ENCODE results near the gene NR2F2.

The NR2F2 gene

GRCh38 chr15:96333131-96334016 lies 2.9 kb downstream of the NR2F2 start:
- DNase-seq = no peak

GRCh38 chr15:96334017-96334704 lies 3.7 kb downstream of the NR2F2 start:
- DNase-seq = no peak

GRCh38 chr15:96334705-96335410 lies 4.4 kb downstream of the NR2F2 start:
- DNase-seq = no peak

GRCh38 chr15:96335411-96336024 lies 5.0 kb downstream of the NR2F2 start:
- DNase-seq = no peak

GRCh38 chr15:96336108-96336595 lies 5.7 kb downstream of the NR2F2 start:
- no peak for DNase-seq

DNA sequence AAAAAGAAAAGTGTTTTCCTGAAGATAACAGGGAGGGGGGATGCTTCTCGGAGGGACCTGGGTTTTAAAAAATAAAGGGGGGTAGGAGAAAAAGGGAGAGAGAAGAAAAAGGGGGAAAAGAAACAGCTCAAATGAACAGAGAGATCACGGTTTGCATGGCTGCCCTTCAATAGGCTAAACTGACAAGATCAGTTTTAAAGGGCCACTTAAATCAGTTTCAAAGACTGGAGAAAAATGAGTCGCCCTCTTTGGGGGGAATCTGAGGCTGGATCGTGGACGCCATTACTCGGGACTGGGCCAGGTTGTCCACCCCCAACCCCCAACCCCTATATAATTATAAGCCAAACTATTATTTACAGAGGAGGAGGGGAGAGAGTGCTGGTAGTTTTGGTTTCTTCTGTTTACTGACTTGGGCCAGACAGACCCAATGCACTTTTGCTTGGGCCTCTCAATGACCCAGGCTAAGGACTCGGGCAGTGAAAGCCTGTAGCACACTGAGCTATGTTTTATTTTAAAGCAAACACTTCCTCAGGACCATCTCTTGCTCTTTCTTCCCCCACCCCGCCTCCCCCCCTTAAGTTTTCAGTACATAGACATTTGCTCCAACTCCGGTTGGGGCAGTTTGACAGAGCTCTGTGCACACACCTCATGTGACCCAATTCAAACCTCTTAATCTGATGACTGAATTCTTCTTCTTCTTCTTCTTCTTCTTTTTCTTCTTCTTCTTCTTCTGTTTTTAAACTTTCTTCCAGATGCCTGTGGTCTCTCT lies 6.3 kb downstream of the NR2F2 start:
- DNase-seq = no peak

DNA sequence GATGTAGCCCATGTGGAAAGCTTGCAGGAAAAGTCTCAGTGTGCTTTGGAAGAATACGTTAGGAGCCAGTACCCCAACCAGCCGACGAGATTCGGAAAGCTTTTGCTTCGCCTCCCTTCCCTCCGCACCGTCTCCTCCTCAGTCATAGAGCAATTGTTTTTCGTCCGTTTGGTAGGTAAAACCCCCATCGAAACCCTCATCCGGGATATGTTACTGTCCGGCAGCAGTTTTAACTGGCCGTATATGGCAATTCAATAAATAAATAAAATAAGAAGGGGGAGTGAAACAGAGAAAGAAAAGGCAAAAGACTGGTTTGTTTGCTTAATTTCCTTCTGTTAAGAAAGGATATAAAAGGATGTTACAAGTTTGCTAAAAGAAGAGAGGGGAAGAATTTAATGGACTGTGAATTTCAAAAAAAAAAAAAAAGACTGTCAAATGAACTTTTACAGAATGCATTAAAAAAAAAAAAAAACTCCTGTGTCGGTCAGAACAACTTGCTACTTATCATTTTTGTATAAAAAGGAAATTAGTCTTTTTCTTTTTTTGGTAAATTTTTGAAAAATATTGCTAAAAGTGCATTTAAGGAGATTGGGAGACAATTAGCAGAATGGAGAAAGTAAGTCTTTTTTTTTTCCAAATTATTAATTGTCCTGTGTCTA lies 7.0 kb downstream of the NR2F2 start:
- DNase-seq = no peak

GRCh38 chr15:96338074-96338765 lies 7.7 kb downstream of the NR2F2 start:
- no peak for DNase-seq

DNA sequence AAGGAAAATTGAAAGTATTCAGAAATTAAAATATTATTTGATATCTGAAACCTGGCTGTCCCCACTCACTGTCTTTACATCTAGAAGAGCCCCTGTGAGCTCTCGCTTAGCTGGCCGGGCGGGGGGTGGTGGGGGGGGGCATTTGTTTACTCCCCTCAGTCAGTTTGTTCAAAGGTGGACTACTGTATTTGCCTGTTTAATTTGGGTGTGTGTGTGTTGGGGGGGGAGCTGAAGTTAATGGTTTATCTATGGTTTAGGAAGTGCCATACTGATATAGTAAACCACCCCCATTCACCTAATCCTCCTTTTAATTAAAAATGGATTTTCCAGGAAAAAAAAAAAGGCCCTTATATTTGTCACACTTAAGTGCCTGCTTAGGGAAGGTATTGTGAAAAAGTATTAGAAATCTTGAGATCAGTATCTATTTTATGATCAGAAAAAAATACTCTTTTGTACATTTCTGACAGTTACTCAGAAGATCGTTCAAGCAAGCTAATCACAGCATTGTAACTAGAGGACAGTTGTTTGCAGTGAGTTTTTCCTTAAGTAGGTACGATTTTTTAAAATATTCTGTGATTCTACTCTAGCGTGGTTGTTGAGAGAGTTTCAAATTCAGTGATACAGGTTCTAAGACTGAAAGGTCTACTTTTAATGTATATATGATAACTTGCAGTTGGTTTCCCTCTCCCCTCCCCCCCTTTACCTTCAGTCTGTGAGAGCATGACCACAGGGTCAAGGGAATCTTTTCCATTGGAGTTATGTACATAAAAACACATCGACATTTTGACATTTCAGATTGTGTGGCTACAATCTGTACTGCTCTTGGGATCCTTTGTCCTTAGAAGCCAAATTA lies 8.5 kb downstream of the NR2F2 start:
- no peak for DNase-seq

GRCh38 chr15:96339619-96340347 lies 9.3 kb downstream of the NR2F2 start:
- no peak for DNase-seq

DNA sequence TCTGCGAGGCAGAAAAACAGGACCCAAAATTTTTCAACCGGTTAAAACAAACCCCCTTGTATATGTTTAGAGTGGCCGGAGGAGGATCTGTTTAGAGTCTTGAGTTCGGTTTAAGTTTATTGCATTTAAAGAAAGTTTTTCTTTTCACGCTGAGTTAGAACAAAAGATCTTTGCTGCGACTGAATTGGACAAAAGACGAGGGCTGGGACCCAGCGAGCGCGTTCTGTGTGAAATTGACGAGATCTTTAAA lies 9.8 kb downstream of the NR2F2 start:
- DNase-seq = no peak

DNA sequence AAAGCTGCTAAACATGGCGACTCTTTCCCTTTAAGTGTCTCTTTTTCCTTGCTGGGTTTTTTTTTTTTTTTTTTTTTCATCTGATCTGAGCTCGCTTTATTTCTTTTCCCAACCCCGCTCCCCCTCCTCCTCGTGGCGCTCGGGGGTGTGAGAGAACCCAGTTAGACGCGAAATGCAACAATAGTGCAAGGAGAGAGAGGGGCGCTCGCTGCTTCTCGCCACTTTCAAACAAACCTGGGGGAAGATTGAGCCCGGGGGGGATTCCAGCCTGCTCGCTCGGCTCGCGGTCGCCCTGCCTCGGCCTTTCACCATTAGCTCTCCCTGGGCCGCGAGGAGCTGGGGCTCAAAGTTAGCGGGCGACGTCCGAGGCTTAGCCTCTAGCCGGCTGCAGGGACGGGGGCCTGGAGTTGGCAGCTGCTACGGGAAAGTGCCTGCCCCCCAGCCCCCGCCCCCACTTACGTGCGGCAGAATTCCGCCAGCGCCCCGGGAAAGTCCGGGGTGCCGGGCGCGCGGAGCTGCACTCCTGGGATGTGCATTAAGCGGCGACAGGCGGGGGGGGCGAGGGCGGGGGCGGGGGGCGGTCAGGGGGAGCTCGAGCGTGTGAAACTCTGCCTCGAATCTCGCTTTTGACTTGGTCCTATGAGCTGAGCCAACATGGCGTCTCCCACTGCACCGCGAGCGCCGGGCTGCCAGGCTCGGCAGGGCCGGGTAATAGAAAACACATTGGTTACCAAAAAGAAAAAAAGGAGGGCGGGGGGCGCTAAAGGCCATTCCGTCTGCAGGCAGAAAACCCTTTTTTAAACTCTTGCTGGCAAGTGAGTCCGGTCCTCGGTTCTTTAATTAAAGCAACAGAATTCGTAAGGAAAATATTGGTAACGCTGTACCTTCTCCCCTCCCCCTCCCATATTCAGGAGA lies 10.4 kb downstream of the NR2F2 start:
- no peak for DNase-seq

DNA sequence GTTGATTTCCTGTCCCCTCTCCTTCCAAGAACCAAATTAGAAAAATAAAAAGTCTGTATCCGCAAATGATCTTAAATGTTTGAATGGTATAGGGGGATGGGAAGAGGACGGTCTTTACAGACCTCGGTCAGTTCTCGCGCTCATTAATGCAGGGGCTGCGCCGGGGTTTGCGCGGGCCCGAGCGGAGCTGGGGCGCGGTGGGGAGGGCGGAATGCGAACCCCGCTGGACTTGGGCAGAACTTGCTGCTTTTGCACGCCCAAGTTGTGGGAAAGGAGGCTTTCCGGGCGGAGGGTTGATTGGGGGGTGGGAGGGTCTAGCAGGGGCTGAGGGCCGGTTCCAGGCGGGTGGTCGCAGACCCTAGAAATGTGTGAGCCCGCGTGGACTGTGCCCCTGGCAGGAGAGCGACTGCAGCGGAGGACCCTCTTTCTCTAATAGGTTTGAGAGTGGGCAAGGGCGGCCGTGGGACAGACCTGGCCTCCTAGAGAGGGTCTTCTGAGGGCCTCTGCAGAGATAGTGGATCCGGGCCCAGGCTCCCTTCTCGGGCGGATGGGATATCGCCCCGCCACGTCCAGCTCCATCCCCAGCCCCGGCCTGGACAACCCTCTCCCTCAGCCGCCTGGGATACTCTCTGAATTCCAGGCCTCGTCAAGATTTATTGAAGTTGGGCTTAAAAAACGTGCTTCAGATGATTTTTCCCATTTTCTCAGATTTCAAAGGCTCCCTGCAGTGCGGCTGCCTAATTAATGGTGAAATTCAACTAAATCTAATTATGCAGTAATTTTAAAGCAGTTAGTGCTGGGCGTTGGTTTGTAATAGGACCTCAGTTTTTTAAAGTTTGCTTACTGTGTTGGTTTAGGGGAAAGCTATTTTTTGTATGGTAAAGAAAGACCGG lies 11.3 kb downstream of the NR2F2 start:
- DNase-seq = no peak

- DNase-seq = no peak
Measured at GRCh38 chr15:96342406-96343112, 12.1 kb downstream of the NR2F2 start.

DNA sequence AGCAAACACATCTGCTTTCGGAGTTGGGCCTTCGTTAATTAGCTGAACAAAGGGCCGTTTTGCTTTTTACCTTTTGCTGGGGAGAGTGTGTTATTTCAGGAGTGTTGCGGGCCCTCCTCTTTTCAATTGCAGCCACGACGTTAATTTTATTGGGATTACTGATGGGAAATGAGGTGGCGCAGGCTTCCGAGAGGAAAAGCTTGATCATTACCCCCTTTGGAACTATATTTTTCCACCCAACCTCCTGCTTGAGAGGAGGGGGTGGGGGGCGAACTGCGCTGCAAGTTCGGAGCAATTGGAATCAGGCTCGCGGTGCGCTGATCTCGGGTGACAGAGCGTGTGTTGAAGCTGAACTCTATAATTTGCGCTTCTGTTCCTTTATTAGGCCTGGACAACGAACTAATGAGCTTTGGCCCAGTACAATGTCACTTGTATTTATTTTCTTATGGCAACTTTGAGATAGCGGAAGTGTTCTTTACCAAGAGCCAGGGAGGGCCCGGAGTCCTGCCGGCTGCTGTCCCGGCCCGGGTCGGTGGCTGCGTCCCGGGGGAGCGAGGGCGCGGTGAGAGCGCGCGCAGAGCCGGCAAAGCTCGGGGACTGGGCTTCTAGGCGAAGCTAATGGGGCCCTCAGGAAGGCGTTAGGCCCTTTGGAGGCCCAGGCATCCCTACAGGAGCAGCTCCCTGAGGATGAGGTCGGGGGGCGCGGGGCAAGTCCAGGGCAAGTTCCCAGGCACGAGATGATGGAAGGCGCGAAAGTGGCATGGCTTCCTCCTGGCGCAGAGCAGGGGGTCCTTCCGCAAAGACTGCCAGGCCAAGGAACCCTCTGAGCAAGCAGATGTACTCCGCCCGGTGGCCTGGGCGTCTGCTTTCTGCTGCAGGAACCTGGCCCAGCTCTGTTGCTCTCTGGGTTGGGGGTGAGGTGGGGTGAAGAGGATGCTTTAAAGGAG lies 12.9 kb downstream of the NR2F2 start:
- DNase-seq = no peak
